ENCODE measurements around the gene EFCAB5.
A peak's percentile ranks its signal among the peaks of the same experiment; 100 is the strongest.
"Not testable (repeated sequence)": the region's sequence is repeated elsewhere in the genome, so short reads cannot be mapped to it uniquely, and the experiment has no call there.

EFCAB5 gene

GRCh38 chr17:29941334-29941733, at the start of gene EFCAB5:
EFCAB5 (plus strand) TSS chr17:29941634; CDS start chr17:29941797, 163 bp downstream.
- DNase-seq: no peak

GRCh38 chr17:29892201-29892600, 49.2 kb upstream of the EFCAB5 start:
- no peak for DNase-seq

GRCh38 chr17:29897136-29897535, 44.3 kb upstream of the EFCAB5 start:
- not testable (repeated sequence) for DNase-seq

- no peak for DNase-seq
These were observed 38.0 kb upstream of the EFCAB5 start for GRCh38 chr17:29903471-29903870.

- no peak for DNase-seq
These were observed 36.2 kb upstream of the EFCAB5 start for GRCh38 chr17:29905086-29905878.

- no peak for DNase-seq
These were observed 35.6 kb upstream of the EFCAB5 start for GRCh38 chr17:29905879-29906167.

GRCh38 chr17:29906969-29907368, 34.5 kb upstream of the EFCAB5 start:
- DNase-seq: no peak

GRCh38 chr17:29909236-29910003, 32.0 kb upstream of the EFCAB5 start:
- DNase-seq: no peak

- no peak for DNase-seq
These were observed 29.7 kb upstream of the EFCAB5 start for GRCh38 chr17:29911641-29912177.

GRCh38 chr17:29914819-29915537, 26.5 kb upstream of the EFCAB5 start:
- no peak for DNase-seq

- no peak for DNase-seq
These were observed 23.4 kb upstream of the EFCAB5 start for GRCh38 chr17:29918016-29918415.

- no peak for DNase-seq
These were observed 22.2 kb upstream of the EFCAB5 start for GRCh38 chr17:29918922-29919856.

- DNase-seq: no peak
These were observed 16.6 kb upstream of the EFCAB5 start for GRCh38 chr17:29924786-29925185.

- no peak for DNase-seq
These were observed 13.9 kb upstream of the EFCAB5 start for GRCh38 chr17:29927546-29927945.

GRCh38 chr17:29929006-29929532, 12.4 kb upstream of the EFCAB5 start:
- DNase-seq: peak; percentile 42

- DNase-seq: peak; percentile 90
These were observed 11.7 kb upstream of the EFCAB5 start, which contains the start of gene SSH2 for GRCh38 chr17:29929533-29930408. SSH2 (minus strand) TSS chr17:29930228; CDS start chr17:29930000, 228 bp downstream.

GRCh38 chr17:29930409-29931010, 10.9 kb upstream of the EFCAB5 start:
- DNase-seq: no peak

GRCh38 chr17:29931231-29931932, 10.1 kb upstream of the EFCAB5 start:
- peak; percentile 68 for DNase-seq

- DNase-seq: no peak
These were observed 8.1 kb upstream of the EFCAB5 start for GRCh38 chr17:29933379-29933778.

- not testable (repeated sequence) for DNase-seq
These were observed 5.5 kb upstream of the EFCAB5 start for GRCh38 chr17:29935909-29936308.

Measured in stimulated activated CD8-positive, alpha-beta memory T cell treated with anti-CD3 and anti-CD28 coated beads, Interleukin-4, amount 100 ng/mL, for 48 hours (primary cell).